Breast epithelium (tissue), 4 donors: ENCODE results near the gene RASL10B. TPM values are rescaled to one million over a fixed set of nuclear protein-coding genes. Genes with fewer than 3 reads are reported as not detected.

Experiments used
- DNase-seq, 2 donors: peaks; one replicate each; pipeline ENCODE4 v3.0.0-alpha.2; 2019; ENCODE audit warnings: low spot score in 2 of 2
- H3K27ac ChIP-seq, 2 donors: fragments of 200-600 bp; sonication (generic) in 1 of 2; one replicate each; pipeline ENCODE4 v1.5.1; 2016 to 2019; ENCODE audit warnings: mild to moderate bottlenecking in 1 of 2
- H3K27me3 ChIP-seq, 2 donors: fragments of 200-600 bp; sonication (generic) in 1 of 2; one replicate each; pipeline versions ENCODE4 v1.5.1 to v1.6.0; 2017 to 2019; ENCODE audit warnings: control low read depth in 1 of 2, mild to moderate bottlenecking in 1 of 2
- H3K36me3 ChIP-seq: fragments of 200-600 bp; one replicate; pipeline ENCODE4 v1.5.1; 2019
- H3K4me1 ChIP-seq, 2 donors: fragments of 200-600 bp; sonication (generic); one replicate each; pipeline ENCODE4 v1.5.1; 2016 to 2019; ENCODE audit warnings: control low read depth in 1 of 2
- H3K4me3 ChIP-seq, 3 donors: fragments of 200-600 bp; sonication (generic); 1 replicate in 2 of 3; 2 replicates in 1 of 3; pipeline ENCODE4 v1.5.1; 2016 to 2019; ENCODE audit warnings: mild to moderate bottlenecking in 3 of 3, moderate library complexity in 2 of 3
- H3K9me3 ChIP-seq, 2 donors: fragments of 200-600 bp; sonication (generic) in 1 of 2; one replicate each; pipeline ENCODE4 v1.5.1; 2016 to 2019; ENCODE audit warnings: control low read depth in 1 of 2
- CTCF ChIP-seq, 3 donors: fragments of 450-650 bp; IDR thresholded peaks; one replicate each; pipeline ENCODE4 v1.5.1; 2016 to 2017; ENCODE audit warnings: antibody characterized with exemption in 3 of 3, mild to moderate bottlenecking in 3 of 3, moderate library complexity in 3 of 3
- POLR2A ChIP-seq: fragments of 450-650 bp; IDR thresholded peaks from one replicate; pipeline ENCODE4 v1.6.1; 2016; ENCODE audit warnings: antibody characterized with exemption, mild to moderate bottlenecking, moderate library complexity
- POLR2AphosphoS5 ChIP-seq, 3 donors: sonication (generic); formaldehyde crosslinking; IDR thresholded peaks; one replicate each; pipeline ENCODE4 v1.6.1; 2017; ENCODE audit warnings: antibody characterized with exemption in 3 of 3
- intact Hi-C: fragments of 100-400 bp; cut with DNase I; formaldehyde crosslinking; loops from one replicate; pipeline ENCODE4 v1.15.1; 2023; ENCODE audit warnings: low total_unique reads
- total RNA-seq, 3 donors: library from RNA; depleted of rRNA; stranded (reverse); fragments of >200 nt; gene quantifications; one replicate each; pipeline ENCODE4 v1.1.0, GENCODE V29; 2016

RASL10B gene
- total RNA-seq, 3 donors from 2014 or later = 5.9 to 27.8 (median 11.1) TPM

- intact Hi-C loops = no loop called here
- no peaks in the 10 kb centered on the region for H3K9me3 ChIP-seq
- no peak overlapping the region for H3K27ac ChIP-seq
- no peaks in the 10 kb centered on the region for H3K27me3 ChIP-seq
- peak in 1 of 2 donors; percentile 6 for DNase-seq
- peaks cover 0 to 3% of the 10 kb centered on the region in 2 donors for H3K4me1 ChIP-seq
- TF ChIP-seq POLR2AphosphoS5 (IDR thresholded peaks at IDR 0.05) (no peak), POLR2A (no peak), CTCF (IDR thresholded peaks at IDR 0.05) (no peak)
- no peak overlapping the region for H3K4me3 ChIP-seq
- H3K36me3 ChIP-seq = no peaks in the 10 kb centered on the region
Measured at GRCh38 chr17:35730400-35731005, 936 bp upstream of the RASL10B start.

DNA sequence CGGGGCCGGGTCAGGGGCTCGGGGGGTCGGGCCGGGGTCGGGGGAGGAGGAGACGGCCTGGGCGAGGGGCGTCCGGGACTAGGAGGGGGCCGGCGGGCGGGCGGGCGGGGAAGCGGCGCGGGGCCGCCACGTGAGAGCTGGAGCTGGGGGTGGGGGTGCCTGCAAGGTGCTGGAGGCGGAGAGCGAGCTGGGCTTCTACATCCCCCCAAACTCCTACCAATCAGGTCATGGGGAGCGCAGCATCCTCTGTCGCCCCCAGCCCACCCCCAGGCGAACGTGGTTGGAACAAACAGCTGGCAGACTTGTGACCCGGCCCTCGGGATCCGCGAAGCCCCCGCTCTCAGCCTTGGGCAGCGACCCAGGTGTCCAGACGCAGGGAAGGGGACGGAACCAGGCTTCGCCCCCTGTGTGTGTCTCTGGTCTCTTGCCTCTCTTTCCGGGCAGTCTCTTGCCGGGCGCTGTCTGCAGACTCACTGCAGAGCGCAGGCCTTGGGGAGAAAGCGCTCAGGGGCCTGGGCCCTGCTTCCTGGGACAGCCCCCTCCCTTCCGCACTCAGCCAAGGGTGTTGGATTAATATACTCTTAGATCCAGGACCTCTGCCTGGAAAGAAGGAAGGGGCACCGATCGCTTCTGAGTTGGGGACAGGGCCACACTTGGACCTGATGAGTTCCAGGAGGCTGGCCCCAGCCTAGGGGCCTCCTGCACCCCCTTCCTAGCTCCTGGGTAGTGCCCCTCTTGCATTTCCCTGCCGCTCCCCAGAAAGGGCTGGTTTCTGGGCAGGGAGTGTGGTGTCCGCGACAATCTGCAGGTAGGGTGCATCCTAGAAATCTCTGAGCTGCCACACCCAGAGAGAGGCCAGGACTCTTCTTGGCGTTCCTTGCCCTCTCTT is 722 bp downstream of the RASL10B start:
- intact Hi-C loops = no loop called here
- Histone ChIP-seq H3K4me3 (peak overlapping the region; percentile 56 to 73 (median 73)), H3K27me3 (no peaks in the 10 kb centered on the region), H3K9me3 (no peaks in the 10 kb centered on the region), H3K4me1 (peaks cover 0 to 3% of the 10 kb centered on the region in 2 donors), H3K27ac (no peak overlapping the region), H3K36me3 (no peaks in the 10 kb centered on the region)
- DNase-seq = peak in 1 of 2 donors; percentile 16
- TF ChIP-seq CTCF (IDR thresholded peaks at IDR 0.05) (no peak), POLR2AphosphoS5 (IDR thresholded peaks at IDR 0.05) (no peak), POLR2A (no peak)

DNA sequence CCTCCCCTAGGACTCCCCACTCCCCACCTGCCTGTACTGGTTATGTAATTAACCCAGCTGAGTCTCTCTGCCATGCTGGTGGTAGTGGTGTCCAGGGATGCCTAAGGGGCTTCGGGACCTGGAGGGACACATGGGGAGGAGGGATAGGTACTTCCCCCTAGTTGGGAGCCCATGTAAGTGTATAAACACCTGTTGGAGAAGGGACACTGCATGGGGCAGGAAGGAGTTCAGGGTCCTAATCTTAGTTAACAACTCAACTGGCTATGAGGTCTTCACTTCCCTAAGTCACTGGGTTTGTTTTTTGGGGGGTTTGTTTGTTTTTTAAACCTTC is 1.3 kb downstream of the RASL10B start:
- no peaks in the 10 kb centered on the region for H3K27me3 ChIP-seq
- peak overlapping the region in 1 of 3 donors; percentile 73 for H3K4me3 ChIP-seq
- no peak overlapping the region for H3K27ac ChIP-seq
- no peaks in the 10 kb centered on the region for H3K36me3 ChIP-seq
- H3K9me3 ChIP-seq = no peaks in the 10 kb centered on the region
- H3K4me1 ChIP-seq = peaks cover 0 to 3% of the 10 kb centered on the region in 2 donors
- intact Hi-C loops = no loop called here
- no peak for DNase-seq
- TF ChIP-seq CTCF (IDR thresholded peaks at IDR 0.05) = no peak
- TF ChIP-seq POLR2A = no peak
- no peak for TF ChIP-seq POLR2AphosphoS5 (IDR thresholded peaks at IDR 0.05)

DNA sequence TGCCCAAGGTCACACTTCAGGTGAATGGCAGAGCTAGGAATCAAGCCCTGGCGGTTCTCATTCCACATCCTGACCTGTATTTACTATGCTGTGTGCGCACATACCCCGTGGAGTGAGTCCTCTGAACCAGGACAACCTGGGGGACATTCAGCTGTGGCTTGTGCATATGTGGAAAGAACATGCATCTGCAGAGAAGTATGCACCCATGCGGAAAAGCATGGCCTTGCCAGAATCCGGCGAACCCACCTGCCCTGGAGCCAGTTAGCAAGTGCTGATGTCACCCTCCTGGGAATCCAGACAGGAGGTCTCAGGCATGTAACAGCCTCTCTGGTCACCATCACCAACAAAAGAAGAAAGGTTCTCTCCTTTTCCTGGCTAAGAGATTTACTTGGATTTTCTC is 1.9 kb downstream of the RASL10B start:
- H3K4me3 ChIP-seq = no peak overlapping the region
- H3K36me3 ChIP-seq = no peaks in the 10 kb centered on the region
- no peaks in the 10 kb centered on the region for H3K27me3 ChIP-seq
- TF ChIP-seq POLR2A (no peak), CTCF (IDR thresholded peaks at IDR 0.05) (no peak), POLR2AphosphoS5 (IDR thresholded peaks at IDR 0.05) (no peak)
- H3K27ac ChIP-seq = no peak overlapping the region
- intact Hi-C loops = no loop called here
- no peak for DNase-seq
- peaks cover 0 to 3% of the 10 kb centered on the region in 2 donors for H3K4me1 ChIP-seq
- H3K9me3 ChIP-seq = no peaks in the 10 kb centered on the region

DNA sequence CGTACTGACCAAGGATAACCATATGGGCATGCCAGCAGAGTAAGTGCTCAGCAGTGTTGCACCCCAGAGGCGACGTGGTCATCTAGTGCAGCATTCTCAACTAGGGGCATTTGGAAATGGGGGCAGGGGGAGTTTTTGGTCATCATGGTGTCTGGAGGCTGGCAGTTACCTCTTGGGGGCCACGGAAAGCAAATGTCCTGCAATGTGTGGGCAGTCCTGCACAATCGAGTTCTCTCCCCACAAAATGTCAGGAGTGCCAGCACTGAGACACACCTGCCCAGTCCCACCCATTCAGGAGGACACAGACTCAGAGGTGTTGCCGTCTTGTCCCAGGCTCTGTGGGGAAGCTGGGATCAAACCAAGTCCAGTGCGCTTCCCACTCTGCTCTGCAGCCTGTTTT is 3.0 kb downstream of the RASL10B start:
- Histone ChIP-seq H3K9me3 (no peaks in the 10 kb centered on the region), H3K27ac (no peak overlapping the region), H3K4me3 (no peak overlapping the region), H3K27me3 (no peaks in the 10 kb centered on the region), H3K4me1 (peaks cover 0 to 3% of the 10 kb centered on the region in 2 donors), H3K36me3 (no peaks in the 10 kb centered on the region)
- no peak for DNase-seq
- intact Hi-C loops = no loop called here
- TF ChIP-seq POLR2AphosphoS5 (IDR thresholded peaks at IDR 0.05) (no peak), POLR2A (no peak), CTCF (IDR thresholded peaks at IDR 0.05) (no peak)
